Stimulated activated naive CD4-positive, alpha-beta T cell (primary cell): ENCODE data around the gene MAP2K3.
"Not testable (repeated sequence)": the region's sequence is repeated elsewhere in the genome, so short reads cannot be mapped to it uniquely, and the experiment has no call there.

Experiments
- DNase-seq, 6 experiments: peaks; one replicate each; lab custom pipeline; 2025; lab: John Stamatoyannopoulos, UW

The MAP2K3 gene

DNA sequence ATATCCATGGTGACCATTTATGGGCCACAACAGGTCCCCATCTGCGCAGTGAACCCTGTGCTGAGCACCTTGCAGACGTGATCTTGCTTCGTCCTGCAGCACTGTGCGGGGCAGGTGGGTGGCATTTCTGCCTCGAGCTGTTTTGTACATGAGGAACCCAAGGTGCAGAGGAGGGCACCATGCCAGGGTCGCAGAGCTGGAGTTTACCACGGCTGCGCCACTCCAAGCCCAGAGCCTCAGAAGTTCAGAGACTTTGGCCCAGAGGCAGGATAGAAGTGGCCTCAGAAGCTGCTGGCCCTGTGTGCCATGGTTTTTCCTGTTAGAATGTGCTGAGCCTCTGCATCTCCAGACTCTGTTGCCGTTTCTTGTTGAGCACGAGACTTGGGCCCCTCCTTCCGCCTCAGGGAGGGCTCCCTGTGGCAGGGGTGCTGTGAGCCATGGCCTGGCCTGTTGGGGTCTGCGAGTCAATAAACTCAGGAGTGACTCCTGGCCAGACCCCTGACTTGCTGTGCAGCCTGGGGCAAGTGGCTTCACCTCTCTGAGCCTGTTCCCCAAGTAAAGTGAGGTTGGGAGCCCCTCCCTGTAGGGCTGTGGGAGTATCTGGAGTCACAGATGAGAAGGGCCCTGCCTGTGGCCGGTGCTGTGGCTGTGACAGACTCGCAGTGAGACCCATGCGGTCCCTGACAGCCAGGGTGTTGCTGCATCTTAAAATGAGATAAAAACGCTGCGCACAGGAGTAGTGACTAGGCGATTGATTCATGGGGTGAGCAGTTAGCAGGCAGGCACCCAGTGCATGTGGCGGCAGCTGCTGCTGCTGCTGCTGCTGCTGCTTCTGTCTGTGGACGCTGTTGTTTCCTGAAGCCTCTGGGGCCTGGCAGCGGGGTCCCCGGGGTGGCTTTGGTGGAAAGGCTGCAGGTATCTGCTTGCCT is 11.8 kb downstream of the MAP2K3 start:
- DNase-seq, result no peak

DNA sequence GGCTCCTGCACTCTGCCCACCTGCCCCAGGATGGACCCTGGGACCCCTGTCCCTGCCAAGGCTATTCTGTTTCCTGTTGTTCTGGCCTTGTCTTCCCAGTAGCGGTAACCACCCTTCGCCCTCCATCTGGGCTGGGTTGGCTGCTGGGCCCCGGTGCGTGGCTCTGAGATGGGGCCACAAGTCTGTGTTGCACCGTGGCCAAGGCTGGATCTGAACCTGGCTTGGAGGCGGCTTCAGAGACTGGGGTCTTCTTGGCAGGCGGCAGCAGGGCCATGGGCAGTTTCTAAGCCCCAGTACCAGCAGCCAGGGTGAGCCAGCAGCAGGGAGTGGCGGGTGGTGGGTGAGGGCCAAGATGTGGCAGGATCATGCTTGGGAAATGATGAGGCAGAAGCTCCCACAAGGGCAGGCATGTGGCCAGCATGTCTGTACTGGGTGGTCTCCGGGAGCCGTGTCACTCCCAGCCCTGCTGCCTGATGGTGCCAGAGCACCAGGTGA is 12.6 kb downstream of the MAP2K3 start:
- no peak for DNase-seq

GRCh38 chr17:21297597-21297996 is 13.1 kb downstream of the MAP2K3 start:
- DNase-seq, result no peak

- DNase-seq, result no peak
Observed at GRCh38 chr17:21298056-21298982, 13.8 kb downstream of the MAP2K3 start.

- no peak for DNase-seq
Observed at GRCh38 chr17:21298983-21299519, 14.5 kb downstream of the MAP2K3 start.

GRCh38 chr17:21299981-21300600 is 15.6 kb downstream of the MAP2K3 start:
- no peak for DNase-seq

- no peak for DNase-seq
Observed at GRCh38 chr17:21300601-21301571, 16.4 kb downstream of the MAP2K3 start.

- DNase-seq, result no peak
Observed at GRCh38 chr17:21301593-21302550, 17.4 kb downstream of the MAP2K3 start.

GRCh38 chr17:21302711-21303425 is 18.4 kb downstream of the MAP2K3 start:
- DNase-seq, result no peak

GRCh38 chr17:21303441-21304065 is 19.0 kb downstream of the MAP2K3 start:
- DNase-seq, result no peak

DNA sequence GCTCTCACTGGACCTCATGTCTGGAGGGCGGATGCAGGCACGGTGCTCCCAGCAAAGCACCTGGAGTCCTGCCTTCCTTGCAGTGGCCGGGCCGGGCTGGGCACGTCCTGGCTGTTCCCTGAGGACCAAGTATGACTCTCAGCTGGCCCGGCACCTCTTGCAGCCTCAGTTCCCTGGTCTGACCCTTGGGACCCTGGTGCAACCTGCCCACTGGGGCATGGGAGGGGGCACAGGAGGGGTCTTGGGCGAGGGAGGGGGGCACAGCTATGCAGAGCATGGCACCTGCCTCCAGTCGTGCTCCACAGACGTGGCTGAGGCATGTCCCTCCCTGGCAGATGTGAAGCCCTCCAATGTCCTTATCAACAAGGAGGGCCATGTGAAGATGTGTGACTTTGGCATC is 19.6 kb downstream of the MAP2K3 start:
- DNase-seq, result no peak

DNA sequence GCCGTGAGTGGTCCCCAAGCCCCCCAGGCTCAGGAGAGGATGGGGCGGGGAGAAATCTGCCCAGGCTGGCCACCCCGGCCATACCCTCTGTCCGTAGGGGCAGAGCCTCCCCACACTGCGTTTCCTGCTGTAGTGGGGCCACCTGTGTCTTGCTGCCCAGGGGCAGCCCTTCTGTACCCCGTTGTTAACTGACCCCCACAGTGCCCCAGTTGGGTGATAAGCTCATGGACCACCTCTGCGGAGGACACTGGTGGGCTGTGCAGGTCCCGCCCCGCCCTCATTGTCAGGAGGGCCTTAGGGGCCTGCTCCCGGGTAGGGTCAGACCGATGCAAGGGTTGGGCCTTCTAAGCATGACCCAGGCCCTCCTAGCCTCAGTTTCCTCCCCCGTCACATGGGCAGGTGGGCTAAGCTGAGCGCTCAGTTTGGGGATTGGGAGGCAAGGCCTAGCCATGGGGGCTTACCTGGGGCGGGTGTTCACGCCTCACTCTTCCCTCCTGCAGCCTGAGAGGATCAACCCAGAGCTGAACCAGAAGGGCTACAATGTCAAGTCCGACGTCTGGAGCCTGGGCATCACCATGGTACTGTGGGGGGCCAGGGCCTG is 20.1 kb downstream of the MAP2K3 start:
- DNase-seq, result not testable (repeated sequence)

GRCh38 chr17:21305431-21306180 is 21.1 kb downstream of the MAP2K3 start:
- not testable (repeated sequence) for DNase-seq

GRCh38 chr17:21306611-21307272 is 22.2 kb downstream of the MAP2K3 start:
- DNase-seq, result not testable (repeated sequence)

DNA sequence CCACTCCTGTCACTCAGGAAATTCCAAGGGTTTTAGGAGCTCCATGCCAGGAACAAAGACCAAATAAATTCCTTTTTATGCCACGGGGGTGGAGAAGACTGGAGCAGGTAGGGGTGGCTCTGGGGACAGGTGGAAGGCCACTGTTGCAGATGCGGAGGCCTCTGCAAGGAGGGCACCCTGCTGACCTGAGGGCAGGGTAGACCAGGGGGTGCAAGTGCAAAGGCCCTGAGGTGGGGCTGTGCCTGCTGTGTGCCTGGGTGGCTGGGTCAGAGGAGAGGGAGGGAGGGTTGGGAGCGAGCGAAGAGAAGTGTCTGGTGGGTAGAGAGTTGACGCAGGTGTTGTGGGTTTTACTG is 22.7 kb downstream of the MAP2K3 start:
- not testable (repeated sequence) for DNase-seq

DNA sequence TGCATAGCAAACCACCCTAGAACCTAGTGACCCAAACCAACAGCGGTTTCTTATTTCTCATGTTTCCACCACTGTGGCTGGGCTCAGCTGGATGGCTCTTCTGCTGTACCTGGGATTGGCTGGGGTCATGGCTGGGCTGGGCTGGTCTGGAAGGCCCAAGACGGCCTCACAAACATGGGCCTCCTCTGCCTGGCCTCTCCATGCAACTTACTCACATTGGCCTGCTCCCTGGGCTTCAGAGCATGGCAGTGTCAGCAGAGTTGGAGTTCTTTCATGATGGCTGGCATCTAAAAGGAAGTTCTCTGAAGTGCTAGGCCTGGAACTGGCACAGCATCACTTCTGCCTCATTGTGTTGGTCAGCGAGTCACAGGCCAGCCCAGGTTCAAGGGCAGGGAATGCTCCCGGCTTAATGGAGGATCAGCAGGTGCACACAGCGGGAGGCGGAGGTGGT is 24.4 kb downstream of the MAP2K3 start:
- not testable (repeated sequence) for DNase-seq
